ENCODE measurements around the gene JAK1. TPM values are rescaled to one million over a fixed set of nuclear protein-coding genes. Genes with fewer than 3 reads are reported as not detected.
A peak's percentile ranks its signal among the peaks of the same experiment; 100 is the strongest.

JAK1 gene
- total and polyA plus RNA-seq, 7 donors: 33.7 to 137 (median 101) TPM

DNA sequence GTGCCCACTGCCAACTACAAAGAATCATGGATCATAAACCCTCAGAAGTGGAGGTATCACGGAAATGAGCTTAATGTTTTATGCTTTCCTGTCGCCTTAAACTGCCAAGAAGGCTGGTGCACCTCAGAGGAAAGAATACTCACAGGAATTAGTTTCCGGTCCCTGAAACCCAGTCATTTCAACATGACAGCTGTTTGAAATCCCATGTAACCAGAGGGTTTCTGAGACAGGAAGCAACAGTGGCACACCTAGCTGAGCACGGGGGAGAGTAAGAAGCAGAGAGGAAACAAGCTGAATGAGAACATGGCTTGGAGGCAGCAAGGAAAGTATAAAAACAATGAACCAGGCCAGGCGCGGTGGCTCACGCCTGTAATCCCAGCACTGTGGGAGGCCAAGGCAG lies 3.9 kb downstream of the JAK1 start:
- no peaks in the 10 kb centered on the region for H3K27me3 ChIP-seq (ENCODE audit: insufficient read depth in 3 of 3, low read length in 2 of 3)
- 53 to 72% (median 62%) methylated on average over 7 of the region's 7 CpGs for WGBS, 3 donors
- DNase-seq: no peak
- intact Hi-C loops (cut with DNase I): no loop called here
- no peak overlapping the region for H3K4me3 ChIP-seq
- ATAC-seq: no peak
- H3K36me3 ChIP-seq (ENCODE audit: insufficient read depth in 1 of 2, low read depth in 1 of 2): no peaks in the 10 kb centered on the region
- peaks cover 77% of the 10 kb centered on the region for H3K4me1 ChIP-seq
- TF ChIP-seq, protein P1, sequence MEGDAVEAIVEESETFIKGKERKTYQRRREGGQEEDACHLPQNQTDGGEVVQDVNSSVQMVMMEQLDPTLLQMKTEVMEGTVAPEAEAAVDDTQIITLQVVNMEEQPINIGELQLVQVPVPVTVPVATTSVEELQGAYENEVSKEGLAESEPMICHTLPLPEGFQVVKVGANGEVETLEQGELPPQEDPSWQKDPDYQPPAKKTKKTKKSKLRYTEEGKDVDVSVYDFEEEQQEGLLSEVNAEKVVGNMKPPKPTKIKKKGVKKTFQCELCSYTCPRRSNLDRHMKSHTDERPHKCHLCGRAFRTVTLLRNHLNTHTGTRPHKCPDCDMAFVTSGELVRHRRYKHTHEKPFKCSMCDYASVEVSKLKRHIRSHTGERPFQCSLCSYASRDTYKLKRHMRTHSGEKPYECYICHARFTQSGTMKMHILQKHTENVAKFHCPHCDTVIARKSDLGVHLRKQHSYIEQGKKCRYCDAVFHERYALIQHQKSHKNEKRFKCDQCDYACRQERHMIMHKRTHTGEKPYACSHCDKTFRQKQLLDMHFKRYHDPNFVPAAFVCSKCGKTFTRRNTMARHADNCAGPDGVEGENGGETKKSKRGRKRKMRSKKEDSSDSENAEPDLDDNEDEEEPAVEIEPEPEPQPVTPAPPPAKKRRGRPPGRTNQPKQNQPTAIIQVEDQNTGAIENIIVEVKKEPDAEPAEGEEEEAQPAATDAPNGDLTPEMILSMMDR (IDR thresholded peaks at IDR 0.05): no peak
- no peaks in the 10 kb centered on the region for H3K9me3 ChIP-seq
- H3K27ac ChIP-seq: peak overlapping the region; percentile 48

DNA sequence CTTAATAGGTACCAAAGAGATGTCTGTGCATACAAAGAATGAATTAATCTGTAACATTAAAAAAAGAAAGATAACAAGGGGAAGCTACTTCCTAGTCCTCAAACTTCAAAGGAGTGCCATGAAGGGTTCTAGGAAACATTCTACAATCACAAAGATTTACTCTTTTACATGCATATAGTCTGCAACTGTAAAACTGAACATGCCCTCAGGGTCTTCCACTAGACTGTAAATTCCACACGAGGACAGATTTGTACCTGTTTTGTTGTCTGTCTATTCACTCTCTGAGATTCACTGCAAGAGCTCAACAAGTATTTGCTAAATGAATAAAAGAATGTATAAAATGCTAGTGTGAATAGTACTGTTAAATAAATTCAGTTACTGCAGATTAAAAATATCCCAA lies 4.4 kb downstream of the JAK1 start:
- Histone ChIP-seq H3K27ac (peak overlapping the region; percentile 48), H3K4me3 (no peak overlapping the region), H3K4me1 (peaks cover 77% of the 10 kb centered on the region), H3K9me3 (no peaks in the 10 kb centered on the region), H3K36me3 (ENCODE audit: insufficient read depth in 1 of 2, low read depth in 1 of 2) (no peaks in the 10 kb centered on the region), H3K27me3 (ENCODE audit: insufficient read depth in 3 of 3, low read length in 2 of 3) (no peaks in the 10 kb centered on the region)
- intact Hi-C loops (cut with DNase I): no loop called here
- TF ChIP-seq, protein P1 (IDR thresholded peaks at IDR 0.05): no peak
- 75 to 78% (median 76%) methylated on average over 1 of the region's 1 CpG for whole genome bisulfite sequencing, 3 donors
- DNase-seq (no peak), ATAC-seq (no peak)

DNA sequence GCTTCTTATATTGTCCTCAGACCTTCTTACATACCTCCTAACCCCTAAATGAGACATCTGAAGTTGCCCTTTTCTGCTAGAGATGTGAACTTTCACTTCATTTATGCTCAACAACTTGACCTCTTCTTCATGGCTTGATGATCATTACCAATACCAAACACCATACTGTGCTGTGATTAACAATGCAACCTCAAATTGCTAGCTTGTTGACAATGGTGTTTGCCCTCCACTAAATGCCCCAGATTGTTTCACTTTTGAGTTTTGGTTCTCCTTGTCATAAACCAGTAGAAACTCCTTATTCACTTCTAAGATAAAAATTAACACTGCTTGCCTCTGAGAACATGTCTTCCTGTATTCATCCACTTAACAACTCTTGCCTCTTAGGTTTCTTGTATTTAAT lies 5.6 kb downstream of the JAK1 start:
- intact Hi-C loops (cut with DNase I): no loop called here
- no peaks in the 10 kb centered on the region for H3K9me3 ChIP-seq
- DNase-seq (no peak), ATAC-seq (no peak)
- H3K4me3 ChIP-seq: no peak overlapping the region
- H3K36me3 ChIP-seq (ENCODE audit: insufficient read depth in 1 of 2, low read depth in 1 of 2): no peaks in the 10 kb centered on the region
- no peaks in the 10 kb centered on the region for H3K27me3 ChIP-seq (ENCODE audit: insufficient read depth in 3 of 3, low read length in 2 of 3)
- H3K4me1 ChIP-seq: peaks cover 86% of the 10 kb centered on the region
- H3K27ac ChIP-seq: no peak overlapping the region
- TF ChIP-seq, protein P1 (IDR thresholded peaks at IDR 0.05): no peak

DNA sequence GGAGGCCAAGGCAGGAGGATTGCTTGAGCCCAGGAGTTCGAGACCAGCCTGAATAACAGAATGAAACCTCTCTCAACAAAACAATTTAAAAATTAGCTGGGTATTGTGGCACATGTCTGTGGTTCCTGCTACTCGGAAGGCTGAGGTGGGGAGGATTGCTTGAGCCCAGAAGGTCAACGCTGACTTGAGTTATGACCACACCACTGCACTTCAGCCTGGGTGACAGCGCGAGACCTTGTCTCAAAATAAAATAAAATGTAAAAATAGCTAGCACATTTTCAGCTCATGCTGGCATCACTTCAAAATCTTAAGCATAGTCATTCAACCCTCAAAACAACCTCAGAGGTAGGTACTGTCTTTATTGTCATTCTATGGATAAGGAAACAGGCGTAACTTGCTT lies 6.4 kb downstream of the JAK1 start:
- Histone ChIP-seq H3K27ac (no peak overlapping the region), H3K4me1 (peaks cover 93% of the 10 kb centered on the region), H3K36me3 (ENCODE audit: insufficient read depth in 1 of 2, low read depth in 1 of 2) (no peaks in the 10 kb centered on the region), H3K4me3 (no peak overlapping the region), H3K27me3 (ENCODE audit: insufficient read depth in 3 of 3, low read length in 2 of 3) (no peaks in the 10 kb centered on the region), H3K9me3 (no peaks in the 10 kb centered on the region)
- 53 to 81% (median 74%) methylated on average over 6 of the region's 6 CpGs for WGBS, 3 donors
- peak in 2 of 4 donors; percentile 22 to 45 for ATAC-seq
- intact Hi-C loops (cut with DNase I): no loop called here
- no peak for DNase-seq
- TF ChIP-seq, protein P1 (IDR thresholded peaks at IDR 0.05): no peak

DNA sequence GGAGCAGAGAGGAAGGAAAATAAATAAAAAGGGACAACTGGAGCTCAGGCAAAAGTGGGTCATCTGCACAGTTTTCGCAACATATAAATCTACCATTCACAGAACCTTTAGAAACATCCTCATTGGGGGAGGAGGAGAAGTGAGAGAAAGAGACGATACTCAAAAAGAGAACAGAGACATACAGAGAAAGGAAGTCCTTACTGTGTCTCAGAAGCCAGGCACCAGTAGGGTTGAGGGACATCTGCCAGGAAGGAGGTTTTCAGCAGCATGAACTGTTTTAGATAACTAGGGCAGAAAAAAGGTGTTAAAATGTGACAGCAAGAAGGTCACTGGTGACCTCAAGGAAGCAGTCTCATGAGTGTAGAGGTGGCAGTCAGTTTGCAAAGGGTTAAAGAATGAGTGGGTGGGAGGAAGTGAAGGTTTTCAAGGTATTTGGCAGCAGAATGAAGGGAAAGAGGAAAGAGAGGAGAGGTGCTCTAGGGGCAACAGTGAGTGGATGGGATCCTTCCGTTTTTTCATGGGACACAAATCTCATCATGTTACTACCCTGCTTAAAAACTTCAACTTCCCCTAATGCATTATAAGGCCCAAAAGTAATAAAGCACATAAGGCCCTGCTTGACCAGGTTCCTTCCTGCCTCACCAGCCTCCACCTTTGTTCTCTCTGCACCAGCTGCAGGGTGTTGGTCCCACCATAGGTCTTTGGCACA lies 9.5 kb downstream of the JAK1 start:
- Histone ChIP-seq H3K4me3 (no peak overlapping the region), H3K36me3 (ENCODE audit: insufficient read depth in 1 of 2, low read depth in 1 of 2) (no peaks in the 10 kb centered on the region), H3K27ac (peak overlapping the region; percentile 27), H3K27me3 (ENCODE audit: insufficient read depth in 3 of 3, low read length in 2 of 3) (no peaks in the 10 kb centered on the region), H3K9me3 (no peaks in the 10 kb centered on the region), H3K4me1 (peaks cover 81% of the 10 kb centered on the region)
- TF ChIP-seq, protein P1 (IDR thresholded peaks at IDR 0.05): no peak
- 76 to 78% (median 77%) methylated on average over 3 of the region's 3 CpGs for WGBS, 3 donors
- intact Hi-C loops (cut with DNase I): no loop called here
- DNase-seq (no peak), ATAC-seq (no peak)

Data from psoas muscle (tissue), 8 donors.